GM21526 (cell line): ENCODE results near the gene JMJD4.

ENCODE experiments used
- ATAC-seq: cut with Tn5 transposase; IDR thresholded peaks from one replicate; pipeline ENCODE4 v1.9.1; 2021; ENCODE audit warnings: moderate library complexity; ENCODE audit not compliant: unreplicated experiment, low FRiP score

Gene JMJD4

GRCh38 chr1:227753999-227754711, 19.1 kb upstream of the JMJD4 start:
- ATAC-seq: no peak

GRCh38 chr1:227749916-227750710, 15.0 kb upstream of the JMJD4 start:
- ATAC-seq: no peak

GRCh38 chr1:227749225-227749624, 14.1 kb upstream of the JMJD4 start:
- ATAC-seq: no peak

- ATAC-seq: no peak
These were observed 13.5 kb upstream of the JMJD4 start for GRCh38 chr1:227748496-227749182.

- ATAC-seq: no peak
These were observed 12.9 kb upstream of the JMJD4 start for GRCh38 chr1:227747948-227748495.

- no peak for ATAC-seq
These were observed 12.3 kb upstream of the JMJD4 start for GRCh38 chr1:227747382-227747781.

- no peak for ATAC-seq
These were observed 11.6 kb upstream of the JMJD4 start for GRCh38 chr1:227746676-227747075.

GRCh38 chr1:227745568-227746265, 10.6 kb upstream of the JMJD4 start:
- no peak for ATAC-seq

GRCh38 chr1:227744668-227745067, 9.6 kb upstream of the JMJD4 start:
- no peak for ATAC-seq

- ATAC-seq: no peak
These were observed 7.9 kb upstream of the JMJD4 start for GRCh38 chr1:227742738-227743715.

- ATAC-seq: no peak
These were observed 6.2 kb upstream of the JMJD4 start for GRCh38 chr1:227741166-227741870.

- no peak for ATAC-seq
These were observed 5.4 kb upstream of the JMJD4 start for GRCh38 chr1:227740401-227740960.

GRCh38 chr1:227739636-227740035, 4.5 kb upstream of the JMJD4 start:
- ATAC-seq: no peak

- no peak for ATAC-seq
These were observed 3.7 kb upstream of the JMJD4 start for GRCh38 chr1:227738820-227739219.

GRCh38 chr1:227736814-227737432, 1.8 kb upstream of the JMJD4 start:
- ATAC-seq: no peak

- no peak for ATAC-seq
These were observed 610 bp upstream of the JMJD4 start for GRCh38 chr1:227735539-227736285.

GRCh38 chr1:227734546-227734855, 601 bp downstream of the JMJD4 start:
- no peak for ATAC-seq
